NCI-H226 (cell line): ENCODE data around the gene BCL6.

Experiments
- DNase-seq: peaks from one replicate; pipeline ENCODE4 v3.0.0-alpha.2; 2015

BCL6 gene

DNA sequence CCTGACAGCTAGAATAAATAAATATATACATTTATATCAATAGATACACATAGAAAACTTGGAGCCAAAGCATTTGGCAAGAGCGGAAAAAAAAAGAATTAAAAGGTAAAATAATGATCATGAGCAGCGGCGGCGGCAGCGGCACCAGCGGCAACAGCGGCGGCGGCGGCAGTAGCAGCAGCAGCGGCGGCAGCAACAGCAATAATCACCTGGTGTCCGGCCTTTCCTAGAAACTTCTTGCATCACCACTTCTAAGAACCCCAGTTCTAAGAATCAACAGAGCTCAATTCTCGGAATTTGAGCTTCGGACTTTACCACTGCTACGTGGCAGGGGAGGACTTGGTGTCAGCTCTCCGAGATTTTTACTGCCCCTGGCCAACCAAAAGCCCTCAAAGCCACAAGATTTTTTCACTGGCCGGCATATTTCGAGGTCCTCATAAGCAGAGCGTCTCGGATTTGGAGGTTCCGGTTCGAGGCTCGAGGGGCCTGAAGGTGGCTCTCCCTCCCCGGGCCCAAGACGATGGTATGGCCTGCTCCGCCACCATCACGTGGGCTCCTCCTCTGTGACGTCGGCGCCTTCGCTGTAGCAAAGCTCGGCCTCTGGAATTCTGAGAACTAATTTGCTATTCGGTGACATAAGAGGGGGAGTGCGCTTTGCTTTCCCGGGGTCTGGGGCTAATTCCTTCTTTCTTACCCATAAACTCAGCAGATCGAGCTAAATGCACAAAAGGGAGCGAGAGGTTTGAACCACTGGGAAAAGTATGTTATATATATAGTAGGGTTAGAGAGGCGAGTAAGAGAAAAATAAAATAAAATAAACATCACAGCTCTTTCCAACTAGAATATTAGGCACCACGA is at the start of gene BCL6:
Gene BCL6 (minus strand): TSS at position 268 of the 858 bp plus-strand sequence. CDS start 11,775 bp downstream, outside the sequence.
- peak; percentile 94 for DNase-seq

- DNase-seq, result no peak
Measured at GRCh38 chr3:187794731-187795130, 49.5 kb upstream of the BCL6 start.

DNA sequence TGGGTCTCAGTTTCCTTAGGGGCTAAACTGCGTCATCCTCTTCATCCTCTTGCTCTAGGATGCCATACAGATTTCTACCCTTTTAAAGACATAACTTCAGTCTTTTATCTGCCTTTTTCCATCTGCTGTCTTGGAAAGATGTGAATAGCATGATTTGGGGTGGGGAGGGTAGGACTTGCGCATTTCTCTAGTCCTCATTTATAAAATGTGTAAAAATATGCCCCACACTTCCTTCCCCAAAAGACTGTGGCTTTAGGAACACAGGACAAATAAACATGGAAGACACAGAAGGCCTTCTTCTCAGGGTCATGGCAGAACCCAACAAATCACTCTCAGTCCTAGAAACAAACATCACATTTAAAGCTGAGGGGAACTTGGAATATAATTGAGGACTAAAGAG is 48.4 kb upstream of the BCL6 start:
- DNase-seq, result no peak

- no peak for DNase-seq
Measured at GRCh38 chr3:187792521-187792920, 47.3 kb upstream of the BCL6 start.

DNA sequence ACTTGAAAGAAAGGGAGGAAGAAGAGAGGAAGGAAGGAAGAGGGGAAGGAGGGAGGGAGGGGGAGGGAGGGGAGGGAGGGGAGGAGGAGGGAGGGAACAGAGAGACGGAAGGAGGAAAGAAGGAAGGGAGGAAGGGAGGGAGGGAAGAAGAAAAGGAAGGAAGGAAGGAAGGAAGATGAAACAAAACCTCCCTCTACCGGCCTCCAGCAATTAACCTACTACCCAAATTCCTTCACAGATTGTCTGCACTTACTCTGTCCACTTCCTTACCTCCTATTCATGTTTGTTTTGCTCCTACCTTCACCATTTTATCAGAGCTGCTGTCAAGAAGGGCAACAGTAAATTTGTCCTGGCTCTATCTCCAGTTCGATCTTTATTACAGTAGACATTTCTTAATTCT is 44.6 kb upstream of the BCL6 start:
- no peak for DNase-seq

GRCh38 chr3:187788984-187789857 is 44.0 kb upstream of the BCL6 start:
- no peak for DNase-seq

DNA sequence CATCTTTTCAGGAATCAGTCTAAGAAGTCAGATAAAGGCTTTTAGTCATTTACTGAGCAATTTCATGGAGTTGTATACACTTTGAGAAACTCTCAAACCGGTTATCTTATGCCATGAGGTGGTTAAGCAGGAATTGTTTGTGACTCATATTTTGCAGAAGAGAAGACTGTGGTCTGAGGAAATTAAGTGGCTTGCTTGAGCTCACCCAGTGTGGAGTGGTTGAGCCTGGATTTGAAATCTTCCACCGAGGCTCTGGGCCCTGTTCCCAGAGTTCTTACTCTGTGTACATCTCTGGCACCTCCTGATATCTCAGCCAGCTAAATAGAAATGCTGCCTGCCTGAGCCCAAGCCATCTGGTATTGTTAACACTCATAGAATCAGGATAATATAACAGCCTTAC is 37.8 kb upstream of the BCL6 start:
- DNase-seq, result peak; percentile 97

DNA sequence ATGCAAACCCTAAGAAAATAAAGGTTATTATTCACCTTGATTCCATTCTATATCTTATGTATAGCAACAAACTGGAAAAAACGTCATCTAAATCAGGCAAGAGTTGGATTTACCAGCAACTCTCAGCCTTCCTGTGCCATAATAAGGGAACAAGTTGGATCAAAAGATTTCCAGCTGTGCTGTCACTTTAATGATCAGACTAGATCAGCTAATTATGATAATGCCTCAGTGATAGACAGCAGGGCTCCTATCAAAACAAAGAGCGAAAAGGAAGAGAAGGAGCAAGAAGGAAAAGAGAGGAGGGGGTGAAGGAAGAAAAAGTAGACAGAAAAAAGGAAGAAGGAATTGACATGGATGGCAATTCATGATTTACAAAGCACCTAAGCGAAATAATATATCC is 36.7 kb upstream of the BCL6 start:
- no peak for DNase-seq

DNA sequence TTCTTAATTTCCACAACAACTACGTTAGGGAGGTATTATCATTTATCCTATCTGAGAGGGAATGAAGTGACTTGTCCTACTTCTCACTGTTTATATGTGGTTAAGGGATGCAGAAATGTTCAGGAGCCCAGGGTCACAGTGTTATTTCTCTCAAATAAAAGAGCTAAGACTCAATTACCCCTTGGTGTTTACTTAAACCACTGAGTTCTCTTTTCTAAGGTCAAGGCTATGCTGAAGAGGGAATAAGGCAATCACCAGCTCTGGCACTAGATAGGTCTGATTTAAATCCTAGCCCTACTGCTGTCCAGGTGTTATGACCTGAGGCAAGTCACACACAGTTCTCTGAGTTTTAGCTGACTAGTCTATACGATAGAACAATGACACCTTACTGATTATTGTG is 35.7 kb upstream of the BCL6 start:
- no peak for DNase-seq

- no peak for DNase-seq
Measured at GRCh38 chr3:187778726-187779125, 33.5 kb upstream of the BCL6 start.

DNA sequence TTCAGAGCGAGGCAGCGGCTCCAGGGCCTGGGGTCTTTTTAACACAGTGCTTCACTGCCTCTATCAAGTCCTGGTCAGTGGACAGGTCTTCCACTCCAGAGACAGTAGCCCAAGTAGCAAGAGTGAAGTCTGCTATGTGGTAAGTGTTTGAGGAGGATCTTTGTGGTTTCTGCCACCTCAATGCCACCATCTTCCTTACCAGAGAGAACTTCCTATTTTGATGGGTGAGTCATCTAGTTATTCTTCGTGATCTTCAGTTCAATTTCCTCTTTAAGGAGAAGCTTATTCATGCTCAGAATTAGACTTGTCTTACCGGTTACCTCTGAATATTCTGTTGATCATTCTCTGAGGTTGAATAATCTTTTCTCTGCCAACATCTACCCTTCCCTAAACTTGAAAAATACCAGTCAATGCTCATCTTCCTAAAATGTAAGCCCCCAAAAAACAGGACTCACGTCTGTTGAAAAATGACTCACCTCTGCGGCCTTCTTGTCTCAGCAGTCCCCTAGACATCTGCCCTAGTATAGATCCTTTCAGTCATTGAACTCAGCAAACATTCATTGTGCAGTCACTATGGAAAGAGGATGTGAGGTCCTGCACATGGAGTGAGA is 32.2 kb upstream of the BCL6 start:
- DNase-seq, result no peak

DNA sequence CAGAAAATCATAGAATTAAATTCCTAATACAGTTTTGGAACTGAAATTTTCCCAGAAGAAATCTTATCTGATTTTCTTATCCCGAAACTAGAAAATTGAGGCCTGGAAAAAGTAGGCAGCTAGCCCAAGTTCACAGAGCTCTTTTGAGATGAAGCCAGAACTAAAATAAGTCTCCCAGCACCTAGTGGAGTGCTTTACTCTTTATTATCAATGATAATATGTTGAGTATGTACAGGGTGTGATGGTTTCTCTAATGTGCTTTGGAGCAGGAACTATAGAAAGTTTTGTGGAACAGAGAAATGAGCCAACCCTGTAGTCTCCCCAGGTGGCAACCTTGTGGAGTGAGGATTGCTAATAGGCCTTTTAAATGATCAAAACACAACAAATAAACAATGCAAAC is 30.3 kb upstream of the BCL6 start:
- no peak for DNase-seq

- DNase-seq, result no peak
Measured at GRCh38 chr3:187774185-187774789, 29.0 kb upstream of the BCL6 start.

- DNase-seq, result no peak
Measured at GRCh38 chr3:187773233-187774184, 28.2 kb upstream of the BCL6 start.

DNA sequence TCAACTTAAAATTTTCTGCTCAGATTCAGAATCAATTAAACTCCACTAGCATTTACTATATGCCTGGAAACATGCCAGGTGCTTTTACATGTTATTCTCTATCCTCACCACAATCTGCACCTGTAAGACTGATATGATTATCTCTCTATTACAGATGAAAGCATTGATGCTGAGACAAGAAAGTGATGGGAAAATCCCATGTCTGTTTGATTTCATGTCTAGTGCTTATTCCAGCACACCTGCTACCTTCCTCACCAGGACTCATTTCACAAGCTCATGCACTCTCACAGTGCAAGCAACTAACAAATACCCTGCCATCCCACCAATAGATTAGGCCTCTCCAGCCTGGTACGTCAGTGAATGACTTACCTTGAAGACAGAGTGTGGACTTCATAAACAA is 25.0 kb upstream of the BCL6 start:
- no peak for DNase-seq

DNA sequence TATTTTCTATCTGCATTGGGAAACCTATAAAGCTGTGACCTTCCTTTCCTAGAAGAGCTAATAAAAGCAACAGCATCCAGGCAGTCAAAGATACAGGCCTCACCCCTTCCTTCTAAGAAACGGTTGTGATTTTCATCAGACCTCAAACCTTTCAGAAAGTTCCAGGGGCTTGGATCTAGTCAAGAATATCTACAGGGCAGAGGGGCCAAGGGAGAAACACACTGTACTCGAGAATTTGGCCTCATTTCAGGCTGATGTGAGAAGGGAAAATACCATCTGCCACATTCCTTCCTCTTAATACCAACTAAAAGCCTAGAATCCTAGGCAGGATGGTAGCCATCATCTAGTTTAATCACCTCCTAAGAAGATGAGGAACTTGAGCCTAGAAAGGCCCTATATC is 24.5 kb upstream of the BCL6 start:
- DNase-seq, result no peak

- DNase-seq, result peak; percentile 38
Measured at GRCh38 chr3:187767266-187768012, 22.2 kb upstream of the BCL6 start.

DNA sequence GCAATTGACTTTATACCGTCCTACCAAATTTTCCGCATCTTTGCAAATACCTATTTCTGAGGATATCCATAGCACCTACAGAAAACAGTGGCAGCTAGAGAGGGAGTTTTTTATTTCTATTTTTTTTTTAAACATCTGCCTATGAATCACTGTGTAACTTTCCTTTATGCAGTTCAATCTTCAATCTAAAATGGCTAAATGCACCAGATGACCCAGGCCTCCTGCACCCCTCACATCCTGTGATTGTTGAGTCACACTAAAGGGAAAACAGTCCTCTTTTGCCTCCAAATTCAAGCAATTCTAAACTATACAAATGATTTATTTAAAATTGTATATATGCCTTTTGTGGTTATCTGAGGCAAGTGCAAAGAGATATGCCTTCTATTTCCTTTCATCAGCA is 20.1 kb upstream of the BCL6 start:
- DNase-seq, result no peak

- no peak for DNase-seq
Measured at GRCh38 chr3:187763850-187764648, 18.8 kb upstream of the BCL6 start.

- DNase-seq, result no peak
Measured at GRCh38 chr3:187762792-187763191, 17.5 kb upstream of the BCL6 start.
